IMR-90 (cell line): Measurements from ENCODE around the gene CSRNP3. TPM values are rescaled to one million over a fixed set of nuclear protein-coding genes. Genes with fewer than 3 reads are reported as not detected.

Source experiments
- ATAC-seq: fragments of 200-7000 bp; cut with Tn5 transposase; 2 replicates; pipeline ENCODE4 v1.9.1; 2020; ENCODE audit warnings: low read depth, mild to moderate bottlenecking, moderate library complexity
- BruUV-seq: library from RNA; stranded (reverse); fragments of 400-500 nt; replicated peaks from 2 replicates; lab custom pipeline; 2021; lab: Mats Ljungman, UMichigan
- CTCF ChIA-PET: fragments of 300-600 bp; formaldehyde crosslinking; extraction: SDS; loops from one replicate; lab custom pipeline; 2021; ENCODE audit warnings: antibody characterized with exemption; lab: Yijun Ruan, JAX
- POLR2A ChIA-PET: fragments of 300-600 bp; sonication (Branson Sonifier 250); formaldehyde crosslinking; loops from one replicate; lab custom pipeline; 2022; ENCODE audit warnings: antibody characterized with exemption; ENCODE audit not compliant: unreplicated experiment; lab: Charles Lee
- DNase-seq: peaks from one replicate; pipeline ENCODE4 v3.0.0; 2013
- H2AFZ ChIP-seq: replicated peaks from 2 replicates; pipeline ENCODE3; 2013; ENCODE audit warnings: low read length, mild to moderate bottlenecking; ENCODE audit not compliant: poor library complexity
- H2AK5ac ChIP-seq: 2 replicates; pipeline ENCODE4 v1.6.1; 2013; ENCODE audit warnings: low read depth, low read length, inconsistent platforms
- H2AK9ac ChIP-seq: replicated peaks from 2 replicates; pipeline ENCODE3; 2013; ENCODE audit warnings: mild to moderate bottlenecking, low read depth, low read length, moderate library complexity; ENCODE audit not compliant: poor library complexity
- H2BK120ac ChIP-seq: 2 replicates; pipeline ENCODE4 v1.6.1; 2013; ENCODE audit warnings: low read depth, low read length, inconsistent platforms
- H2BK15ac ChIP-seq: 3 replicates; pipeline ENCODE4 v1.6.1; 2013; ENCODE audit warnings: low read depth, low read length, inconsistent platforms
- H2BK20ac ChIP-seq: 2 replicates; pipeline ENCODE4 v1.6.1; 2013; ENCODE audit warnings: low read depth, mild to moderate bottlenecking, inconsistent platforms, low read length, moderate library complexity
- H2BK5ac ChIP-seq: 2 replicates; pipeline ENCODE4 v1.6.1; 2013; ENCODE audit warnings: mild to moderate bottlenecking, low read depth, low read length, inconsistent platforms; ENCODE audit not compliant: poor library complexity, severe bottlenecking
- H3K14ac ChIP-seq: replicated peaks from 2 replicates; pipeline ENCODE4 v1.6.1; 2013; ENCODE audit warnings: low read depth, low read length, inconsistent platforms
- H3K18ac ChIP-seq: 2 replicates; pipeline ENCODE4 v1.6.1; 2013; ENCODE audit warnings: low read depth, low read length, control low read depth
- H3K23ac ChIP-seq: 2 replicates; pipeline ENCODE4 v1.6.1; 2013; ENCODE audit warnings: low read depth, low read length, inconsistent platforms
- H3K27ac ChIP-seq: 2 replicates; pipeline ENCODE4 v1.5.1; 2013; ENCODE audit warnings: mild to moderate bottlenecking, control low read depth, low read length; ENCODE audit not compliant: insufficient read depth
- H3K27me3 ChIP-seq: 2 replicates; pipeline ENCODE4 v1.6.1; 2013; ENCODE audit warnings: low read length; ENCODE audit not compliant: control insufficient read depth, insufficient read depth
- H3K36me3 ChIP-seq: 2 replicates; pipeline ENCODE4 v1.6.1; 2013; ENCODE audit warnings: low read length, mixed read lengths; ENCODE audit not compliant: control insufficient read depth, insufficient read depth
- H3K4ac ChIP-seq: 2 replicates; pipeline ENCODE4 v1.6.1; 2013; ENCODE audit warnings: low read depth, low read length, inconsistent platforms
- H3K4me1 ChIP-seq: 2 replicates; pipeline ENCODE4 v1.6.1; 2013; ENCODE audit warnings: low read length, mixed read lengths; ENCODE audit not compliant: control insufficient read depth, insufficient read depth
- H3K4me2 ChIP-seq: 2 replicates; pipeline ENCODE4 v1.6.1; 2013; ENCODE audit warnings: low read depth, mild to moderate bottlenecking, control low read depth, low read length, moderate library complexity
- H3K4me3 ChIP-seq: 2 replicates; pipeline ENCODE4 v1.5.1; 2013; ENCODE audit warnings: low read depth, mild to moderate bottlenecking, control low read depth, low read length, moderate library complexity; ENCODE audit not compliant: insufficient read depth
- H3K56ac ChIP-seq: 2 replicates; pipeline ENCODE4 v1.6.1; 2013; ENCODE audit warnings: low read length, inconsistent platforms; ENCODE audit not compliant: insufficient read depth; ENCODE audit errors: extremely low read depth
- H3K79me1 ChIP-seq, 2 experiments: 2 replicates each; pipeline ENCODE4 v1.6.1; 2013; ENCODE audit warnings: low read length in 2 of 2, inconsistent platforms in 1 of 2, low read depth in 1 of 2
- H3K9ac ChIP-seq: 2 replicates; pipeline ENCODE4 v1.6.1; 2013; ENCODE audit warnings: low read depth, low read length, control low read depth
- H3K9me1 ChIP-seq: 2 replicates; pipeline ENCODE4 v1.6.1; 2013; ENCODE audit warnings: low read length, inconsistent platforms; ENCODE audit not compliant: insufficient read depth
- H3K9me3 ChIP-seq: 2 replicates; pipeline ENCODE4 v1.6.1; 2013; ENCODE audit warnings: low read length; ENCODE audit not compliant: control insufficient read depth, insufficient read depth
- H4K20me1 ChIP-seq: 2 replicates; pipeline ENCODE4 v1.6.1; 2013; ENCODE audit warnings: low read length, inconsistent platforms; ENCODE audit not compliant: insufficient read depth
- H4K5ac ChIP-seq: 2 replicates; pipeline ENCODE4 v1.6.1; 2013; ENCODE audit warnings: mild to moderate bottlenecking, low read depth, low read length, control low read depth
- H4K8ac ChIP-seq, 2 experiments: 2 replicates each; pipeline ENCODE4 v1.6.1; 2013; ENCODE audit warnings: low read depth in 2 of 2, low read length in 2 of 2, control low read depth in 1 of 2, inconsistent platforms in 1 of 2
- H4K91ac ChIP-seq: 2 replicates; pipeline ENCODE4 v1.6.1; 2013; ENCODE audit warnings: low read depth, low read length, inconsistent platforms; ENCODE audit not compliant: insufficient read depth
- BHLHE40 ChIP-seq: fragments of 150-350 bp; IDR thresholded peaks from 2 replicates; pipeline ENCODE4 v1.6.1; 2016; ENCODE audit warnings: mild to moderate bottlenecking, low read depth, low read length
- CEBPB ChIP-seq: IDR thresholded peaks from 2 replicates; pipeline ENCODE4 v1.6.1; 2012; ENCODE audit warnings: low read depth, low read length, improper control_type of control experiment
- CHD1 ChIP-seq: IDR thresholded peaks from 2 replicates; pipeline ENCODE4 v1.6.1; 2012; ENCODE audit warnings: low read depth, low read length, improper control_type of control experiment
- ELK1 ChIP-seq: fragments of 150-350 bp; IDR thresholded peaks from 2 replicates; pipeline ENCODE4 v1.6.1; 2016; ENCODE audit warnings: low read depth, mild to moderate bottlenecking, low read length, moderate library complexity, borderline replicate concordance
- FOS ChIP-seq: fragments of 150-350 bp; IDR thresholded peaks from 2 replicates; pipeline ENCODE4 v1.6.1; 2016; ENCODE audit warnings: low read depth, low read length
- MAZ ChIP-seq: IDR thresholded peaks from 2 replicates; pipeline ENCODE4 v1.6.1; 2012; ENCODE audit warnings: low read depth, mild to moderate bottlenecking, low read length, improper control_type of control experiment, moderate library complexity, borderline replicate concordance
- NFE2L2 ChIP-seq: fragments of 150-350 bp; IDR thresholded peaks from 2 replicates; pipeline ENCODE4 v1.6.1; 2016; ENCODE audit warnings: low read depth, mild to moderate bottlenecking, low read length
- RAD21 ChIP-seq: IDR thresholded peaks from 2 replicates; pipeline ENCODE4 v1.6.1; 2012; ENCODE audit warnings: low read length, improper control_type of control experiment
- RCOR1 ChIP-seq: IDR thresholded peaks from 2 replicates; pipeline ENCODE4 v1.6.1; 2012; ENCODE audit warnings: mild to moderate bottlenecking, low read length, improper control_type of control experiment; ENCODE audit not compliant: insufficient replicate concordance
- RFX5 ChIP-seq: IDR thresholded peaks from 2 replicates; pipeline ENCODE4 v1.8.0; 2012; ENCODE audit warnings: low read depth, mild to moderate bottlenecking, low read length, moderate library complexity
- USF2 ChIP-seq: fragments of 150-350 bp; IDR thresholded peaks from 2 replicates; pipeline ENCODE4 v1.6.1; 2017; ENCODE audit warnings: mild to moderate bottlenecking, antibody characterized with exemption, low read length, low read depth
- WGBS, 2 experiments: methylation state at CpG; one replicate each; pipeline versions ENCODE4 v1.1.5 to v1.1.7; 2013; ENCODE audit warnings: missing lambda C conversion rate in 2 of 2; ENCODE audit not compliant: insufficient read length in 1 of 2; ENCODE audit errors: extremely low coverage in 2 of 2; 5-methylcytosine and 5-hydroxymethylcytosine counted together
- dilution Hi-C: fragments of 300-500 bp; cut with HindIII; formaldehyde crosslinking; loops from one replicate; pipeline ENCODE4 v1.14.3; 2018; ENCODE audit warnings: low sequenced_read_pairs; ENCODE audit not compliant: unreplicated experiment
- in situ Hi-C: fragments of 300-500 bp; cut with MboI; formaldehyde crosslinking; loops from 3 replicates; pipeline ENCODE4 v1.14.3; 2019; ENCODE audit warnings: low sequenced_read_pairs, inconsistent platforms, mixed read lengths
- intact Hi-C: fragments of 100-400 bp; cut with micrococcal nuclease; formaldehyde crosslinking; loops from 2 replicates; pipeline ENCODE4 v1.10.0; 2022
- polyA plus RNA-seq, 3 experiments: library from polyadenylated mRNA; depleted of rRNA; stranded (reverse); fragments of >200 nt; gene quantifications; 2 replicates each; pipeline ENCODE4 v1.2.3, GENCODE V29; 2012; ENCODE audit warnings: low replicate concordance in 1 of 3
- total RNA-seq: library from RNA; depleted of rRNA; stranded (reverse); fragments of >200 nt; gene quantifications from 2 replicates; pipeline ENCODE4 v1.2.3, GENCODE V29; 2012

CSRNP3 gene
- total and polyA plus RNA-seq, 2 of the 4 experiments (the other 2 are of a cell fraction), result 0.21 to 0.72 TPM

GRCh38 chr2:165571477-165571876 is 102.0 kb downstream of the CSRNP3 start:
- Histone ChIP-seq H3K4me2 (no peak overlapping the region), H4K91ac (no peak overlapping the region), H3K23ac (no peak overlapping the region), H3K9ac (no peak overlapping the region), H3K27me3 (no peaks in the 10 kb centered on the region), H4K20me1 (no peaks in the 10 kb centered on the region), H3K9me1 (no peaks in the 10 kb centered on the region), H2BK15ac (no peak overlapping the region), H3K27ac (no peak overlapping the region), H2BK20ac (no peak overlapping the region), H2BK5ac (no peak overlapping the region), H3K14ac (no peak overlapping the region), H3K79me1 (no peaks in the 10 kb centered on the region), H2AFZ (no peak overlapping the region), H3K36me3 (no peaks in the 10 kb centered on the region), H4K5ac (no peak overlapping the region), H3K4me1 (no peaks in the 10 kb centered on the region; the same call in 1 of the 2 replicates), H3K56ac (no peak overlapping the region), H3K4me3 (no peak overlapping the region), H3K4ac (no peak overlapping the region), H2BK120ac (no peak overlapping the region), H4K8ac (no peak overlapping the region), H2AK9ac (no peak overlapping the region), H2AK5ac (no peak overlapping the region), H3K18ac (no peak overlapping the region), H3K9me3 (no peaks in the 10 kb centered on the region)
- no CpG with 5 or more reads among the region's 1 CpG for WGBS, 2 experiments
- POLR2A ChIA-PET, result no interaction called here
- intact Hi-C loops, result no loop called here
- ATAC-seq, result no peak
- CTCF ChIA-PET, result no interaction called here
- dilution Hi-C loops, result no loop called here
- no peak for TF ChIP-seq MAZ
- TF ChIP-seq CHD1, result no peak
- TF ChIP-seq RFX5, result no peak
- TF ChIP-seq CEBPB, result no peak
- TF ChIP-seq RCOR1, result no peak
- no peak for TF ChIP-seq ELK1
- no peak for TF ChIP-seq NFE2L2
- no peak for TF ChIP-seq FOS
- no peak for TF ChIP-seq RAD21
- TF ChIP-seq BHLHE40, result no peak
- no peak for TF ChIP-seq USF2
- in situ Hi-C loops, result no loop called here
- DNase-seq, result no peak
- BruUV-seq, result no TSS peak
